GM18502 (cell line): ENCODE data around the gene GGTLC2.
"Not testable (repeated sequence)": the region's sequence is repeated elsewhere in the genome, so short reads cannot be mapped to it uniquely, and the experiment has no call there.

Experiments used
- ATAC-seq: cut with Tn5 transposase; IDR thresholded peaks from one replicate; pipeline ENCODE4 v1.9.1; 2021; ENCODE audit warnings: mild to moderate bottlenecking; ENCODE audit not compliant: unreplicated experiment, poor library complexity

Gene GGTLC2

DNA sequence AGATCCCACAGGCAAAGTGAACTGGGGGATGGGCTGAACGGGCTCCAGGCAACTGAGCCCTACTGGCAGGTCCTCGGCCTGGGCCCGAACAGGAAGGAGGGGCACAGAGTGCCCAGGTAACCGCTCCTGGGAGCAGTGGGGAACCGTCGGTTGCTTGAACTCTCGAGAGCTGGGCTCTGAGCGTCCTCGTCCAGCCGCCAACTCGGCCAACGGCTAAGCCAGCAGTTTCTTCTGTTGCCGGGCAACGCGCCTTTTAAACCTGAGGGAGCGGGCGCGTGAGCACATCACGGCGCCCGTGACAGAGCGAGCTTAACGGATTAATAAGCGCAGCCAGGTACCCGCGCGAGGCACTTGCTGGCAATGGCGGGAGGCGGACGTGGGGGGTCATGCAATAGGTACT, at the start of gene GGTLC2:
GGTLC2 (plus strand) TSS at position 301 of the 400 bp plus-strand sequence. CDS start 1,732 bp downstream, outside the sequence.
- not testable (repeated sequence) for ATAC-seq

DNA sequence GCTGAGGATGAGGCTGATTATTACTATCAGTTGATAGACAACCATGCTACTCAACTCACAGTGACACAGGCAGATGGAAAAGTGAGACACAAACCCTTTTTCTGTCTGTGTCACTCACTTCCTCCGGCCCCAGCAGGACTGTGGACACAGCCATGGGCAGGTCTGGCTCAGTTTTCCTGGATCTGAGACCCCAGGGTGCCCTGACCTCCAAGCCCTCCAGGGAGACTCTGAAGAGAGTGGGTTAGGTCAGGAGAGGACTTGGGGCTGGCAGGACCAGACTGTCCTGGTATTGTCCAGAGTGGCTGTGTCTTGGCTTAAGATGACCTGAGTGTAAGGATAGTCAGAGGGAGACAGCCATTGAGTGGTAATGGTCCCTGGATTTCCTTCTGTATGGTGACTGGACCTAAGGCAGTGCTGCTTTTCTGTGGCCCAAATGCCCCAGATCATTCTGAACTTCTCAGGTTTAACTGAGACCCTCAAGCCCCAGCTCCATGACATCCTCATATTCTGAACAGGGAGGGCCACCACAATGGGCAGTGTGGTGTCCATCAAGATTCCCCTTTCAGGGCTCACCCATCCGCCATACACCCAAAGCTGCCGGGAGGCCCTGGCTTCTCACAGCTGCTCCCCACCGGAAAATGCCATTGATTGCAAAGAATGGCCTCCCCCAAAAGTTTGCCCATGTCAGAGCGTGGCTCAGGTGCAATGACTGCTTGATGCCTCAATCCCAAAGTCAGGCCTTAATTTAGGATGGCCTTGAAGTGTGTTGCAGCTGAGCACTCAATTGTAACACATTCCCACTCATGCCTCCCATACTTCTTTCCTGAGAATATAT, 49.2 kb upstream of the GGTLC2 start:
- no peak for ATAC-seq

DNA sequence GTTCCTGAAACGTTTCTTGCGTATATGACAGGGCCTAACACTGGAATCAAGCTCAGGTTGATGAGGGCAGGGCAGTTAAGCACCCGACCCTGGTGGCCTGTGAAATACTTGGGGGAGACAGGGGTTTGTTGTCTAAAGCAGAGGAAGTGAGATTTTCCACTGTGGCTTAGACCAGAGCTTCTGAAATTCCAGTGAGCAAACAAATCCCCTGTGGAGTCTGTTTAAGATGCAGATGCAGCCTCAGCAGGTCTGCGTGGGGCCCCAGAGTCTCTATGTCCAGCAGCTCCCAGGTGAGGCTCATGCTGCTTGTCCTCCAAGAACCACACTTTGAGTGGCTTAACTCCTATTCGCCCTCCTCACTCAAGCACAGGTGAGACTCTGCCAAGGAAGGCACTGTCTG, 46.3 kb upstream of the GGTLC2 start:
- no peak for ATAC-seq

DNA sequence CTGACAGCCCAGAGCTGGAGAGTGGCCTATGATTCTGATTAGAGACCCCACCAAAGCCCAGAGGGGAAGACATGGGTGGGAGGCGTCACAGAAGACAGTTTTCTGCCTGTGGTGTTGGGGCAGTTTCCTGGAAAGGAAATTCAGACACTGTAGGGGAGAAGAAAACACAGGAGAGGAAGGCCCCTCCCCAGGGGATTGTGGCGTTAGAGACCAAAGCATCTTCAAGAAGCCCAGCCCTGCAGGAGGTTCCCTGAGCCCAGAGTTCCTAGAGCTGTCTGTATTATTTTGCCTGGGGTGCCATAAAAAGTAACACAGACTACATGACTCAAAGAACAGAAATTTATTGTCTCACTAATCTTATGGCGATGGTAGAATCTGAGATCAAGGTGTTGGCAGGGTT, 45.2 kb upstream of the GGTLC2 start:
- ATAC-seq = no peak

DNA sequence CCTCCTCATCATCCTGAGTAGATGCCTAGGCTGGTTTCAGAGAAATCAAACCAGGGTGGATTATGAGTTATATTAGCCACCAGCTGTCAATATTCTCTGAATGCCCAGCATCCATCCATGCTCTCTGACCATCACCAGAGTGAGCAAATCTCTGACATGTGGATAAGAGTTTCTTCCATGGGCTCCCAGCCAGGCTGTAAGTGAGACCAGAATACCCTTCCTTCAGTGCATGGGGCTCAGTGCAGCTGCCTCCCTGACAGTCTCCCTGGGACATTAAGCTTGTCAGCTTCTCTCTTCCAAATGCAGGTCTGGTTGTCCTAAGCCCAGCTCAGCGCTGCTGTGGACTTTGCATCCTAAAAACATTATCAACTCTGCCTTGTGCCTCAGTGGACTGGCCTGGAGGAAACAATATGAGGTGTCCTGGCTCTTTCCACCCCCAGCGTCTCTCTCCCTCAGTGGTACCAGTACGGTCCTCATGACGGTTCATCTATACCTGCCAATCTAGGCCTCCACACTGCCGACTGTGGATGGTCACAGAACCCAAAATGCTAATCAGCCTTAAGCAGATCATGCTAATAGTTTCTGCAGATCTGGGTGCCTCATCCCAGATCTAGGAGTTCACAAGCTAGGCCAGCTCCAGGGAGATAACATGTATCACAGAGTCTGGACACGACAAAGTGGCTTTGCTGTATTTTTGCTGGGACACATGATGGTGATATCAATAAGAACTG, 43.7 kb upstream of the GGTLC2 start:
- ATAC-seq = no peak

DNA sequence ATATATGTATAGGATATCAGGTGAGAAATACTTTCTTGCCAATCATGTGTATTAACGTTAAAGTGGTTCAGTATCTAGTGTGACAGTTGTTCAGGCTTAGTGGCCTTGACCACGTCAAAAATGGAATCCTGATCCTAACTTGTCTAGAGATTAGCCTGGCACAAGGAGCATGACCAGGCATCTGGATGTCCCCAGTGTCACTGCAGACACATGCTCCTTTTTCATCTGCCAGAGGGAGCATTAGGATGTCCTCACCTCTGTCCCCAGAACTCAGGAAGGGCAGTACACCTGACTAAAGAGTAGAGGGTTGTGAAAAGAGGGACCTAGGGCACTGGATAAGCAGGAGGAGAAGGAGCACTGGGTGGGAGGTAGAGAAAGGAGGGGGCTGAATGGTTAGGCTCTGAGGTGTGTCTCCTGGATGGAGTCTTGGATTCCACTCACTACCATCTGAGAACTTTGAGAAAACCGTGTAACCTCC, 40.9 kb upstream of the GGTLC2 start:
- no peak for ATAC-seq

DNA sequence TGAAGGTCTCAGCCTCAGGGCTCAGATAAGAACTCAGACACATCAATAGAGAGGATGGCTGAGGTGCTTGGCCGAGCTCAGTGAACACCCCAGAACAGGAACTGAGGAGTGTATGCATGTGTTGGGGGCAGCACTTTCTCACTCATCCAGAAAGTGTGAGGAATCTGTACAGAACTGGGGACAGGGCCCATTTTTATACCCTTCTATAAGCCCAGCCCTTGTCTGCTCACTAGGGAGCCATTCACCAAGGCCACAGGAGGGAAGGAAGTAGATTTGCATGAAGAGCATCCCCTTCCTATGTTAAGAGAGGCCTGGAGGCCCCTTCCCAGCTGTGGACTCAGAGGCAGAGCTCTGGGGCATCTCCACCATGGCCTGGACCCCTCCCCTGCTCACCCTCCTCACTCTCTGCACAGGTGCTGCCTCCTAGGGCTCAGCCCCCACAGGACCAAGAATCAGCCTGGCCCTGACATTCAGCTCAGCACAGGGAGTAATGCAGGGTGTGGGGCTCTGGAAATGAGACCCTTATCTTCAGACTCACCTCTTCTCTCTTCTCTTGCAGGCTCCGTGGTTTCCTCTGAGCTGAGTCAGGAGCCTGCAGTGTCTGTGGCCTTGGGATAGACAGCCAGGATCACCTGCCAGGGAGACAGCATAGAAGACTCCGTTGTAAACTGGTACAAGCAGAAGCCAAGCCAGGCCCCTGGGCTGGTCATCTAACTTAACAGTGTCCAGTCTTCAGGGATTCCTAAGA, 39.9 kb upstream of the GGTLC2 start:
- ATAC-seq = no peak

DNA sequence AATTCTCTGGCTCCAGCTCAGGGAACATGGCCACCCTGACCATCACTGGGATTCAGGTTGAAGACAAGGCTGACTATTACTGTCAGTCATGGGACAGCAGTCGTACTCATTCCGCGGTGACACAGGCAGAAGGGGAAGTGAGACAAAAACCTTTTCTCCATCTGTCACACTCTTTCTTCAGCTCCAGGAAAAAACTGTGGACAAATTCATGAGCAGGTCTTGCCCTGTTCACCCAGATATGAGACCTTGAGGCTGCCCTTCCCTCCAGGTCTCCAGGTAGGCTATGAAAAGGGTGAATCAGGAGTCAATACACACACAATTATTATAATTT, 39.4 kb upstream of the GGTLC2 start:
- no peak for ATAC-seq

DNA sequence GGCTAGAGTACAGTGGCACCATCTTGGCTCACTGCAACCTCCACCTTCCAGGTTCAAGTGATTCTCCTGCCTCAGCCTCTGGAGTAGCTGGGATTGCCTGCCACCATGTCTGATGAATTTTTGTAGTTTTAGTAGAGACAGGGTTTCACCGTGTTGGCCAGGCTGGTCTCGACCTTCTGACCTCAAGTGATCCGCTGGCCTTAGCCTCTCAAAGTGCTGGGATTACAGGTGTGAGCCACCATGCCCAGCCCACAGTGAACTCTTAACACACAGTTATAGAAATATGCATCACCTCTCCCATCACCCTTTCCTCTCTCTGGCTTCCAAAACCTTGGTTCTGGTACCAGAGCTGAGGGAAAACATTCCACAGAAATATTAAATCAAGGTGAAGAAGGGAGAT, 36.4 kb upstream of the GGTLC2 start:
- not testable (repeated sequence) for ATAC-seq

DNA sequence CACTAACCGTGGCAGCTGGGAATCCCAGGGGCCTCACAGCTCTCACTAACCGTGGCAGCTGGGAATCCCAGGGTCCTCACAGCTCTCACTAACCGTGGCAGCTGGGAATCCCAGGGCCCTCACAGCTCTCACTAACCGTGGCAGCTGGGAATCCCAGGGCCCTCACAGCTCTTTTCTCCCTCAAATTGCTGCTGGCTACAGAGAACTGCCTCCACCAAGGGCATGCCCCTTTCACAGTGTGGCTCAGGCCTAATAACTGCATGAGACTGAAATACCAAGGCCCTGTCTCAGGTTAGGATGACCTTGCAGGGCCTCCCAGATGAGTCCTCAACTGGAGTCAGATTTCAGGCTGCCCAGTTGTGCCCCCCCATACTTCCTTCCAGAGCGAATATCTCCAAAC, 35.1 kb upstream of the GGTLC2 start:
- ATAC-seq = no peak

DNA sequence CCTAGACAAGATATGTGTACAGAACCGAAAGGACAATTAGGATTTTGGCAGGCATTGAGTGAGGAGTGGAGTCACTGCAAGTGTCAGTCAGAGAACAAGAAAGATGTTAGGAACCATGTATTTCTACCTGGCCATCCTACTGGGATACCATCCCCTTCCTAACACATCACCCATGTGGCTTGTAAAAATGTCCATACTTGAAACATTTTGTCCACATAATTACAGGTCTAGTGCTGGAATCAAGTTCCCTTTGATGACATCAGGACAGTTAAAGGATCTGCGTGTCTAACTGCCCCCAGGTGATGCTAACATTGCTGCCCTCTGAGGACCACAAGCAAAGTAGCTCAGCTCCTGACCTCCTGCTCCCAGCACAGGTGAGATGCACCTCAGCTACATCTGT, 31.9 kb upstream of the GGTLC2 start:
- ATAC-seq = no peak

DNA sequence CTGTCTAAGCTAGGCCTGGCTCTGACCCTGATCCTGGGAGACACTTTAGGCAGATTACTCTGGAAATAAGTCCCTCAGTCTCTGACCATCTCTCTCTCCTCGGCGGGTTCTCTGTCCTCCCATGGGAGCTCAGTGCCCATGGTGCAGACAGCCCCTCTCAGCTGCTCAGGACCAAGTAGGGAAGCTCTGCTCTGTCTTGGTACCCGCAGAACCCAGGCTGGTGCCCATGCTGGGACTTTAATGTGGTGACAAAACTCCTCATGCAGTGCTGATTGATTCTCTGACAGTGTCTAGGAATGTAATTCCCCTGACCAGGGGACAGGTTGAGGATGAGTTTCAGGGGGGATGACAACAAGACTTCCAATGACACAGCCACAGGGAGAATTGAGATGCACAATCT, 30.3 kb upstream of the GGTLC2 start:
- no peak for ATAC-seq

DNA sequence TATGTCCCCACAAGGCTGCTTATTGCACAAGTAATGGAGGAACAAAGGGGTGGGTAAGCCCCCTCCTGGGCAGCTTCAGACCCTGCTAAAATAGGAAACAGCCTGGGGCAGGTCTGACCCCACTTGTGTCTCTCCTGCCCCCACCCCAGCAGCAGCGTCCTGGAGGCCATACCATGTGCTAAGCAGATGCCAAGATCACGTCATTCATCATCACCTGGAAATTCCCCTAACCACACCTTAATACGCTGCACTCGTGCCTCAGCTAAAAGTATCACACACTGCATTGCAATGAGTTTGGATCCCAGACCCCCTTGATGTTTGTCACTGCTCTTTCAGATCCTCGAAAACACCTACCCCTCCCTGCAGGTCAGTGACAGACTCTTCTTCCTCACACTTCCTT, 27.8 kb upstream of the GGTLC2 start:
- ATAC-seq = no peak

DNA sequence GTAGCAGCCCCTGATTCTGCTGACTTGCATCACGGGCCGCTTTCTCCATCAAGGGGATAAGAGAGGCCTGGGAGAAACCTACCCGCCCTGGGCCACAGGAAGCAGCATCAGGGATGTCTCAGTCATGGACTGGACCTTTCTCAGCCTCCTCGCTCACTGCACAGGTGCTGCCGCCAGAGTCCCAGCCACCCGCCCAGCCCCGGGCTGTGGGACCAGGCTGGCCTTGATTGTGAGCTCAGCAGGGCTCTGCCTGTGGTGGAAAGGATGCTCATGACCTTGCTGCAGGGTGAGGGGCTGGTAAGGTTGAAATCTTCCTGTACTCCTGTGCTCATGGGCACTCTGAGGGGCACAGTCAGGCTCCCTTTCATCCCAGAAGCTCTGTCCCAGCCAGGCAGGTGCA, 26.0 kb upstream of the GGTLC2 start:
- ATAC-seq = no peak

DNA sequence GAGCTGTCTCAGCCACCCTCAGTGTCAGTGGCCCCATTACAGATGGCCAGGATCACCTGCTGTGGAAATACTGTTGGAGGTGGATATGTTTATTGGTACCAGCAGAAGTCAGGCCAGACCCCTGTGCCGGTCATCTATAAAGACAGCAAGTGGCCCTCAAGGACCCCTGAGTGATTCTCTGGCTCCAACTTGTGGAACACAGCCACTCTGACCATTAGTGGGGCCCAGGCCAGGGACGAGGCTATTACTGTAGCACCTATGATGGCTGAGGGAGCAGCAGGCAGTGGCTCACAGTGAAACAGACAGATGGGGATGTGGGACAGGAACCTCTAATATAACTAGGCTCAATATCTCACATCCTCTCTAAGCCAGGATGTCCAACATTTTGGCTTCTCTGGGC, 25.5 kb upstream of the GGTLC2 start:
- ATAC-seq = no peak

DNA sequence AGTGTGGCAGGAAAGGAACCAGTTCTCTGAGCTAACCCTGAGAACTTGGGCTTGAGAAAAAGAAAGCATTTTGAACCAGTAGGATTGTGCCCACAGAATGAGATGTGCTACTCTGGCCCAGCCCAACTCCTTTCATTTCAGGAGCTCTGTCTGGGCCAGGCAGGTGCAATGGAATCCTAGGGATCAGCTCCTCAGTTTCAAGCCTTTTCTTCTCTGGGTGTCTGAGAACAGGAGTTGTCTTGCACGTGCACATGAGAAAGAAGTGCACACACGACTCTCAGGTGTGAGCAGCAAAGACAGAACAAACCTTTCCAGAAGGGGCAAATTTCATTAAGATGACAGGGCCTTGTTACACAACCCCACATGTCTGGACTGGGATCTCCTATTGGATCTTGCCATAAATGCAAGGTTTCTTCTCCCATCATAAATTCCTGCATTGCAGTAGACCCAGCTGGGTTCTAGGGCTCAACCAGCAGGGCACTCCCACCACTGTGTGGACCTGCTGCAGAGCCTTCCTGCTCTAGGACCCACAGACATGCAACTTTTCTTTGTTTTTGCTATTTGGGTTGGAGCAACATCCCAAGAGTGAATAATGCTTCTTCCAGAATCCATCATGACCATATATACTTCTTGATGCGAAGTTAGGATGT, 24.5 kb upstream of the GGTLC2 start:
- no peak for ATAC-seq

DNA sequence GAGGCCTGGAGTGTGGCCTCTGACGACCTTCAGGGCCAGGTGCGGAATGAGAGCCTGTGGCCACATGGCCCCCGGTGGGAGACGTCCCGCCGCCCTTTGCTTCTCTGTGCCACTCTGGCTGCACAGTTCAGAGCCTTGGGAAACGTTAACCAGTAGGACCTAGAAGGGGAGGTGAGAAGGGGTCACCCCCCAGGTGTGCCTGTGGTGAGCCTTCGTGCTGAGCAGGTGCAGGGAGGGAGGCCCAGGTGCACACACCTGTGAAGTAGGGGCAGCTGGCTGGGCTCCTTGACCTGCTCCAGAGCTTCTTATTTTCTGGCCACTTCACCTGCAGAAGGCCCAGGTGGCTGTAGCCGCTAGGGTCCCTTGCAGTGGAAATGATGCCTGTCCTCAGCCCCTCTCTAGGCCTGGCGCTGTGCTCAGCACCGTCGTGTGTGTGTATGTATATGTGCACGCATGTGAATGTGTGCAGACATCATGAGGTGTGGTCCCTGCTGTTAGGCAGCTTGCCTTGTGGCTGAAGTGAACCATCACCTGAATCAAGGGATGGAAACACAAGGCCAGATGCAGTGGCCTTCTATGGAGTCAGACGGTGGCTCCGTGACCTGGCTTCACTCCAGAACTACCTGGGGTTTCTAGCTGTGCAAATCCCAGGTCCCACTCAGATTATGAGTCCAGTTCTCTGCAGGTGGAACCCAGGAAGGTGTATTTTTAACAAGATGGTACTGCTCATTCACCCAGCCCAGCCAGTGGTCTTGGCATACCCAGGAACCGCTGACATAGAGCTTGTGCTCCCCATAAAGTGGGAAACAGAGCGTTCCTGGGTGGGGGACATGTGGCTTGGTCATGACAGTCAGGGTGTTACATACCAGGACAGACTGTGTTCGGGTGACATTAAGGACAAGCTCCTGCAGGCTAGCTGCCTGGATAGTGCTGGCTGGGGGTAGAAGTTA, 15.6 kb upstream of the GGTLC2 start:
- ATAC-seq = not testable (repeated sequence)

DNA sequence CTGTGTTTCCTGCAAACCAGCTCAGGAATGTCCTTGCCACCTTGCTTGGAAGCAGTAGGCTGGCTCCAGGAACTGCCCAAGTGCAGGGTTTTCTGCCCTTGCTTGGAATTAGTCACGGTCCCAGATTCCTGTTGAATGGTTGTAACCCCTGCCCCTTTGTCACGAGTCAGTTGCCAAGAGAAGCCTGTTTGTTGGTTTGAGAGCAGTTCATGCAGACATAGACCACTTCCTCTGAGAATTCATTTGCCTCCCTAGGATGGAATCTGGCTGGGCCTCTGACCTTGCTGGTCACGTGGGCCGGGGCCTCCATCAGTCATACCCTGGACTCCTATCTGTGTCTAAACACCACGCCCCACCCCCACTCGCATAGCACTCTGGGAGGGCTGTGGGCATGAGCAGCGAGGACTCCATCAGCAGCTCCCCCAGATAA, 13.2 kb upstream of the GGTLC2 start:
- not testable (repeated sequence) for ATAC-seq

DNA sequence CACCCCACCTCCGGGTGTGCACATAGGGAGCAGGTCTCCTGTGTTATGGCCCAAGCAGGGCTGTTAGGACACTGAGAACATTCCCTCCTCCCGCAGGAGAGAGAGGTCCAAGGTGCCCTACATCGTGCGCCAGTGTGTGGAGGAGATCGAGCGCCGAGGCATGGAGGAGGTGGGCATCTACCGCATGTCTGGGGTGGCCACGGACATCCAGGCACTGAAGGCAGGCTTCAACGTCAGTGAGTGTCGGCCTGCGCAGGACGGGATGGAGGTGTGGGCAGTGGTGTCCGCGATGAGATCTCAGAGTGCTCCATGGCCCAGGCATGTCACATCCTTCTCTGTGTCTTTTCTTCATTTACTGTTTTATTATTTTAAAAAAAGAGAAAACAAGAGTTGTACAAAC, 12.2 kb upstream of the GGTLC2 start:
- not testable (repeated sequence) for ATAC-seq
